ENCODE data around the gene PCDHGA3.
"Not testable (repeated sequence)": the region's sequence is repeated elsewhere in the genome, so short reads cannot be mapped to it uniquely, and the experiment has no call there.

PCDHGA3 gene

GRCh38 chr5:141345327-141345726 is 1.7 kb downstream of the PCDHGA3 start:
- FAIRE-seq = no peak
- no peak for DNase-seq (ENCODE audit: insufficient read length, low spot score)

- not testable (repeated sequence) for FAIRE-seq; DNase-seq (ENCODE audit: insufficient read length, low spot score)
Measured at GRCh38 chr5:141346017-141346416, 2.4 kb downstream of the PCDHGA3 start.

DNA sequence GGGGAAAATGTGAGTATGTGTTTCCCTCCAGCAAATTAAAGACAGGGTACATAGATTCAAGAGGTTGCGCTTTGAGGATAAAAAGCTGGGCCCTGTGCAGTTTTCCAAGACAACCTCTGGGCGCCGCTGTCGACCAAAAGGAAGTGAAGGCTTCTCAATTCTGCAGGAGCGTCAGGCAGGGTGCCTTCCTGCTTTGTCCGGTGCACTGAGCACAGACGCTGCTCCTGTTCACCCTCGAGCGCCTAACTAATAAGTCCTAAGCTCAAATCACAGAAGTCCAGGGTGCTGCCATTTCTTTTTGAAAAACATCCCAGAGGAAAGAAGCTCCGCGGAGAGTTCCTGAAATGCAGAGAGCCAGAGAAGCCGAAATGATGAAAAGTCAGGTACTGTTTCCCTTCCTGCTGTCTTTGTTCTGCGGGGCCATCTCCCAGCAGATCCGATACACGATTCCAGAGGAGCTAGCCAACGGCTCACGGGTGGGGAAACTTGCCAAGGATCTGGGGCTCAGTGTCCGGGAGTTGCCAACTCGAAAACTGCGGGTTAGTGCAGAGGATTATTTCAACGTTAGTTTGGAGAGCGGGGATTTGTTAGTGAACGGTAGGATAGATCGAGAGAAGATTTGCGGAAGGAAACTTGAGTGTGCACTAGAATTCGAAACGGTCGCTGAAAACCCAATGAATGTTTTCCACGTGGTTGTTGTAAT is 6.4 kb downstream of the PCDHGA3 start, which contains the start of gene PCDHGB1:
Gene PCDHGB1 (plus strand): TSS at position 183 of the 703 bp plus-strand sequence. CDS start 162 bp downstream, at position 345.
- FAIRE-seq (no peak), DNase-seq (ENCODE audit: insufficient read length, low spot score) (no peak)

GRCh38 chr5:141351591-141351990 is 8.0 kb downstream of the PCDHGA3 start:
- no peak for DNase-seq (ENCODE audit: insufficient read length, low spot score)
- FAIRE-seq = no peak

DNA sequence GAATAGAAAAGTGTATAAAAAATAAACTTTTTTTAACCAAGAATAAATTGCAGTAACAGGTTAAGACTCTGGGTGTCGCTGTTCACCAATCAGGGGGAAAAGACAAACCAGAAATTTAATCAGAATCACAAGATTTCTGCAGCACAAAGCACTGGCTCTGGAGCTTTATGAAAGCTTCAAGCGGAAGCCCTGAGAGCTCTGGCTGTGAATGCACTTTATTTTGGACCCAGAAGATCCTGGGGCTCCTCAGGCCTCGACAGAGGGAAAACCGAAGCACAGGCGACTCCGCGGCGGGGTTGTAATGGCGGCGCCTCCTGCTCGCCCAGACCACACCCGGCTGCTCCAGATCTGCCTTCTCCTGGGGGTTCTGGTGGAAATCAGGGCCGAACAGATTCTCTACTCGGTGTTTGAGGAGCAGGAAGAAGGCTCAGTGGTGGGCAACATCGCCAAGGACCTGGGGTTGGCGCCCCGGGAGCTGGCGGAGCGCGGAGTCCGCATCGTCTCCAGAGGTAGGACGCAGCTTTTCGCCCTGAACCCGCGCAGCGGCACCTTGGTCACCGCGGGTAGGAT is 11.4 kb downstream of the PCDHGA3 start, which contains the start of gene PCDHGA4:
Gene PCDHGA4 (plus strand): TSS at position 122 of the 570 bp plus-strand sequence. CDS start 87 bp downstream, at position 209.
- no peak for DNase-seq (ENCODE audit: insufficient read length, low spot score)
- FAIRE-seq = no peak

GRCh38 chr5:141355641-141356040 is 12.0 kb downstream of the PCDHGA3 start:
- FAIRE-seq (no peak), DNase-seq (ENCODE audit: insufficient read length, low spot score) (no peak)

GRCh38 chr5:141356133-141356532 is 12.5 kb downstream of the PCDHGA3 start:
- no peak for DNase-seq (ENCODE audit: insufficient read length, low spot score)
- no peak for FAIRE-seq

DNA sequence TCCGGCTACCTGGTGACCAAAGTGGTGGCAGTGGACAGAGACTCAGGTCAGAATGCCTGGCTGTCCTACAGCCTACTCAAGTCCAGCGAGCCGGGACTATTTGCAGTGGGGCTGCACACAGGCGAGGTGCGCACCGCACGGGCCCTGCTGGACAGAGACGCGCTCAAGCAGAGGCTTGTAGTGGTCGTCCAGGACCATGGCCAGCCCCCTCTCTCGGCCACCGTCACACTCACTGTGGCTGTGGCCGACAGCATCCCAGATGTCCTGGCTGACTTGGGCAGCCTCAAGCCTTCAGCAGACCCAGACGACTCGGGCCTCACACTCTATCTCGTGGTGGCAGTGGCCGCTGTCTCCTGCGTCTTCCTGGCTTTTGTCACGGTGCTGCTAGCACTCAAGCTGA is 13.3 kb downstream of the PCDHGA3 start:
- DNase-seq (ENCODE audit: insufficient read length, low spot score) (no peak), FAIRE-seq (no peak)

GRCh38 chr5:141359790-141360426 is 16.3 kb downstream of the PCDHGA3 start, which contains the start of gene PCDHGB2:
PCDHGB2 (plus strand) TSS chr5:141359994; CDS start chr5:141360136, 142 bp downstream.
- FAIRE-seq = no peak
- no peak for DNase-seq (ENCODE audit: insufficient read length, low spot score)

DNA sequence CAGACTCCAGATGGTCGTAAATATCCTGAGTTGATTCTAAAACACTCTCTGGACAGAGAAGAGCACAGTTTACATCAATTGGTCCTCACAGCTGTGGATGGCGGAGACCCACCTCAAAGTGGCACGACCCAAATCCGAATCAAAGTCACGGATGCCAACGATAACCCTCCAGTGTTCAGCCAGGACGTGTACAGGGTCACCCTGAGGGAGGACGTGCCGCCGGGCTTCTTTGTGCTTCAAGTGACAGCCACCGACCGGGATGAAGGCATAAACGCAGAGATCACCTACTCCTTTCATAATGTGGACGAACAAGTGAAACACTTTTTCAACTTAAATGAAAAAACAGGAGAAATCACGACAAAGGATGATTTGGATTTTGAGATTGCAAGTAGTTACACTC is 17.1 kb downstream of the PCDHGA3 start:
- no peak for DNase-seq (ENCODE audit: insufficient read length, low spot score)
- no peak for FAIRE-seq

- DNase-seq (ENCODE audit: insufficient read length, low spot score) (no peak), FAIRE-seq (no peak)
Measured at GRCh38 chr5:141362719-141363118, 19.1 kb downstream of the PCDHGA3 start.

DNA sequence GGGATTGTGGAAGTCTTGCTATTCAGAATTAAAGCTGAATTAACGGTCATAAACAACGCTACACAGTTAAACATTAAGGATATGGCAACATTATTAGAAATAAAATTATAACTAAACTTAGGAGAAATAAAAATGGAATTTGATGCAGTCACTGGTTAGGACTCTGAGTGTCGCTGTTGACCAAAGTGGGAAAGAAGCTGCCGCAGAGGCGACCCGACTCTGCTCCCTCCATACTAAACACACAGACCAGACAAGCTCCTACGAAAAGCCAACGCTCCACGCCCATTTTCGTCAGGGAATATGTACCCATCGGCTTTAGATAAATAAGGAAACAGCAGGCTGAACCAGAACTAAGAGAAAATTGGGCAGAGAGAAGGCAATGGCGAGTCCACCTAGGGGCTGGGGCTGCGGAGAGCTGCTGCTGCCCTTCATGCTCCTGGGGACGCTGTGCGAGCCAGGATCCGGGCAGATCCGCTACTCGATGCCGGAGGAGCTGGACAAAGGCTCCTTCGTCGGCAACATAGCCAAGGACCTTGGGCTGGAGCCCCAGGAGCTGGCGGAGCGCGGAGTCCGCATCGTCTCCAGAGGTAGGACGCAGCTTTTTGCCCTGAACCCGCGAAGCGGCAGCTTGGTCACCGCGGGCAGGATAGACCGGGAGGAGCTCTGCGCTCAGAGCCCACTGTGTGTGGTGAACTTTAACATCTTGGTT is 20.5 kb downstream of the PCDHGA3 start, which contains the start of gene PCDHGA5:
Gene PCDHGA5 (plus strand): TSS at position 211 of the 709 bp plus-strand sequence. CDS start 169 bp downstream, at position 380.
- DNase-seq (ENCODE audit: insufficient read length, low spot score) = no peak
- no peak for FAIRE-seq

DNA sequence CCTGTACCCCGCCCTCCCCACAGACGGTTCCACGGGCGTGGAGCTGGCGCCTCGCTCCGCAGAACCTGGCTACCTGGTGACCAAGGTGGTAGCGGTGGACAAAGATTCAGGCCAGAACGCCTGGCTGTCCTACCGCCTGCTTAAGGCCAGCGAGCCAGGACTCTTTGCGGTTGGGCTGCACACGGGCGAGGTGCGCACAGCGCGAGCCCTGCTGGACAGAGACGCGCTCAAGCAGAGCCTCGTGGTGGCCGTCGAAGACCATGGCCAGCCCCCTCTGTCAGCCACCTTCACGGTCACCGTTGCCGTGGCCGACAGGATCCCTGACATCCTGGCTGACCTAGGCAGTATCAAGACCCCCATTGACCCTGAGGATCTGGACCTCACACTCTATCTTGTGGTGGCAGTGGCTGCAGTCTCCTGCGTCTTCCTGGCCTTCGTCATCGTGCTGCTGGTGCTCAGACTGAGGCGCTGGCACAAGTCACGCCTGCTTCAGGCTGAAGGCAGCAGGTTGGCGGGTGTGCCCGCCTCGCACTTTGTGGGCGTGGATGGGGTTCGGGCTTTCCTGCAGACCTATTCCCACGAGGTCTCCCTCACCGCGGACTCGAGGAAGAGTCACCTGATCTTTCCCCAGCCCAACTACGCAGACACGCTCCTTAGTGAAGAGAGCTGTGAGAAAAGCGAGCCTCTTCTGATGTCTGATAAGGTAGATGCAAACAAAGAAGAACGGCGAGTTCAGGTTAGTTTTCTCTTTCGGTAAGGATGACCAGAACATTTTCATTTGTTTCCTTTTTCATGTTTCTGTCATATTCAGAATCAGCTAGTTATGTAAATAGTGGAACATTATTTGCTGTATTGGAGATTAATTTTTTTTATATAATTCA is 22.6 kb downstream of the PCDHGA3 start:
- DNase-seq (ENCODE audit: insufficient read length, low spot score) (no peak), FAIRE-seq (no peak)

GRCh38 chr5:141369994-141370848 is 26.6 kb downstream of the PCDHGA3 start, which contains the start of gene PCDHGB3:
PCDHGB3 (plus strand) TSS chr5:141370242; CDS start chr5:141370395, 153 bp downstream.
- FAIRE-seq = no peak

GRCh38 chr5:141371572-141372475 is 28.2 kb downstream of the PCDHGA3 start:
- DNase-seq (ENCODE audit: insufficient read length, low spot score) (no peak), FAIRE-seq (no peak)

More at GRCh38 chr5:141369994-141370848, 26.6 kb downstream of the PCDHGA3 start, which contains the start of gene PCDHGB3:
- DNase-seq (ENCODE audit: insufficient read length, low spot score) = no peak

DNA sequence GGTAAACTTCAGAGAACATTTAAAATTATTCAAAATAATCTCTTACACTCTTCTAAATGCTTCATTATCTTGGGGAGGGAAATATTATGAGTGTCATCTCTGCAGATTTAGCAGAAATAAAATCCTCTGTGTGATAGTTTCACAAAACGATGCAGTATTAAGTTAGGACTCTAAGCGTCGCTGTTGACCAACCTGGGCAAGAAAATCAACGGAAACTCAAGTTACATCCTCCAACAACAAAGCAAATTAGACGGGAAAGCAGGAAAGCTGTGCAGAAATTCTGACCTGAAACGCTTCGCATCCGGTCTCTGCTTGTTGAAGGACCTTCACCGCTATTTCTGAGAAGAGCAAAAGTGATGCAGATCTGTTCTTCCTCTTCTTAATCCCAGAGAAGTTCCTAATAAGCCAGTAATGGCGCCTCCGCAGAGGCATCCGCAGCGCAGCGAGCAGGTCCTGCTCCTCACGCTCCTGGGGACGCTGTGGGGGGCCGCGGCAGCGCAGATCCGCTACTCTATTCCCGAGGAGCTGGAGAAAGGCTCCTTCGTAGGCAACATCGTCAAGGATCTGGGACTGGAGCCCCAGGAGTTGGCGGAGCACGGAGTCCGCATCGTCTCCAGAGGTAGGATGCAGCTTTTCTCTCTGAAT is 30.2 kb downstream of the PCDHGA3 start, which contains the start of gene PCDHGA6:
Gene PCDHGA6 (plus strand): TSS at position 219 of the 645 bp plus-strand sequence. CDS start 193 bp downstream, at position 412.
- DNase-seq (ENCODE audit: insufficient read length, low spot score) (peak; percentile 41), FAIRE-seq (no peak)

DNA sequence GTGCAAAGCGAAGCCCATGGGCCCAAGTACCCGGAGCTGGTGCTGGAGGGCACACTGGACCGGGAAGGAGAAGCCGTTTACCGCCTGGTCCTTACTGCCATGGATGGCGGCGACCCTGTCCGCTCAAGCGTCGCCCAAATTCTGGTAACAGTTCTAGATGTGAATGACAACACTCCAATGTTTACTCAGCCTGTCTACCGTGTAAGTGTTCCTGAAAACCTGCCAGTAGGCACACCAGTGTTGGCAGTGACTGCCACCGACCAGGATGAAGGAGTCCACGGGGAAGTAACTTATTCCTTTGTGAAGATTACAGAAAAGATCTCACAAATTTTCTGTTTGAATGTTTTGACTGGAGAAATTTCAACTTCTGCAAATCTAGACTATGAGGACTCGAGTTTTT is 31.0 kb downstream of the PCDHGA3 start:
- DNase-seq (ENCODE audit: insufficient read length, low spot score) (no peak), FAIRE-seq (no peak)
